ENCODE data around the gene LHX1. TPM values are rescaled to one million over a fixed set of nuclear protein-coding genes. Genes with fewer than 3 reads are reported as not detected.

The LHX1 gene
- total RNA-seq, result not detected in 2 replicates

GRCh38 chr17:36937001-36937958, at the start of gene LHX1:
Gene LHX1 (plus strand): TSS chr17:36937475. CDS start chr17:36938198, 723 bp downstream.

DNA sequence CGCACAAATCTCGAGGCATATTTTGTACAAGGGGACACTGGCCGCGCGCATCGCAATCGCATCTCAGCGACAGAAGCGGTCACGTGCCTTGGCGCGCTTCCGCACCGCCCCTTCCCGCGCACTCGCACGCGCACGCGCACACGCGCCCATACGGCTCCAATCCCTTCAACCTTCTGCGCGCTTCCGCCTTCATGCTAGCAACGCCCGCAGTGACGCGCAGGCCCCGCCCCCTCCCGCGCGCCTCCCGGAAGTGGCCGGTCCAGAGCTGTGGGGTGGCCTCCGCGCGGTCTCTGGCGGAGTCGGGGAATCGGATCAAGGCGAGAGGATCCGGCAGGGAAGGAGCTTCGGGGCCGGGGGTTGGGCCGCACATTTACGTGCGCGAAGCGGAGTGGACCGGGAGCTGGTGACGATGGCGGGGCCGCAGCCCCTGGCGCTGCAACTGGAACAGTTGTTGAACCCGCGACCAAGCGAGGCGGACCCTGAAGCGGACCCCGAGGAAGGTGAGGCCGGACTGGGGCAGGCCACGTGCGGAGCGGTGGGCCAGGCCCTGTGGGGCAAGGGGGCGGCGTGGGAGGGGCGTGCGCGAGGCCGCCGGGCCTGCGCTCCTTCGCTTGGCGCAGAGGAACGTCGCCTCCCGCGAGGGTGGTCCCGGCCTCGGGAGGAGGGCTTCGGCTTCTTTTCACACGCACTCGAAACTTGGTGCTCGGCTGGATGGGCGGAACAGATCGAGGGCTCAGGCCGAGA, 11.6 kb downstream of the LHX1 start, which contains the start of gene AATF:
Gene AATF (plus strand): TSS at position 238 of the 744 bp plus-strand sequence. CDS start 172 bp downstream, at position 410.

Small RNAs within 50 kb of the gene (small RNA-seq; reads per million reads assigned to genes)
- not detected for gene AC243773.2

Other genes starting within 250 kb of the LHX1 start
- 22.2 and 23.9 TPM in 2 replicates for gene AATF, start 11.5 kb downstream of the LHX1 start, total RNA-seq